ENCODE measurements around the gene HSPA14. TPM values are rescaled to one million over a fixed set of nuclear protein-coding genes. Genes with fewer than 3 reads are reported as not detected.

HSPA14 gene
- total RNA-seq, 3 donors from 2014 or later (not counting 1 experiment from before 2014, with no cell fraction given): 18.9 to 25.6 (median 24.5) TPM

DNA sequence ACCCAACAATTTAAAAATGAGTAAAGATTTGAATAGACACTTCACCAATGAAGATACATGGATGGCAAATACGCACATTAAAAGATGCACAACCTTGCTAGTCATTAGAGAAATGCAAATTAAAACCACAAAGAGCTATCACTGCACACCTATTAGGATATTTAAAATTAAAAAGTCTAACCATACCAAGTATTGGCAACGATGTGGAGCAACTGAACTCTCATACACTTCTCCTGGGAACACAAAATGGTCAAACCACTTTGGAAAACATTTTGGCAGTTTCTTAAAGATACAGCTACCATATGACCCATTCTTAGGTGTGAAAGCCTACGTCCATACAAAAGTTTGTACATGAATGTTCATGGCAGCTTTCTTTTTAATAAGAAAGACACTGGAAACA is 79.7 kb downstream of the HSPA14 start:
- H3K27ac ChIP-seq (ENCODE audit: low read length): no peak overlapping the region
- H3K9me3 Mint-ChIP-seq: no peaks in the 10 kb centered on the region
- no peak overlapping the region for H3K4me3 ChIP-seq (ENCODE audit: low read length)
- intact Hi-C loops (cut with micrococcal nuclease): no loop called here
- no peak overlapping the region for H3K4me3 Mint-ChIP-seq
- no peak for ATAC-seq
- H3K27me3 Mint-ChIP-seq (ENCODE audit: low read depth in 2 of 2): no peaks in the 10 kb centered on the region
- H3K9me3 ChIP-seq (ENCODE audit: control insufficient read depth, insufficient read depth, low read length): no peaks in the 10 kb centered on the region
- peaks cover 17% of the 10 kb centered on the region in 2 donors for H3K4me1 Mint-ChIP-seq
- H3K27ac Mint-ChIP-seq: no peak overlapping the region
- WGBS (ENCODE audit: insufficient coverage): 96% methylated on average over 3 of the region's 3 CpGs
- no peaks in the 10 kb centered on the region for H3K4me1 ChIP-seq (ENCODE audit: control insufficient read depth, insufficient read depth, low read length)
- DNase-seq: no peak
- H3K27me3 ChIP-seq (ENCODE audit: control insufficient read depth, insufficient read depth, low read length): no peaks in the 10 kb centered on the region
- peaks cover 86% of the 10 kb centered on the region for H3K36me3 ChIP-seq (ENCODE audit: control insufficient read depth, insufficient read depth, low read length)
- H3K36me3 Mint-ChIP-seq: peaks cover 55% of the 10 kb centered on the region
- TF ChIP-seq, protein P1, sequence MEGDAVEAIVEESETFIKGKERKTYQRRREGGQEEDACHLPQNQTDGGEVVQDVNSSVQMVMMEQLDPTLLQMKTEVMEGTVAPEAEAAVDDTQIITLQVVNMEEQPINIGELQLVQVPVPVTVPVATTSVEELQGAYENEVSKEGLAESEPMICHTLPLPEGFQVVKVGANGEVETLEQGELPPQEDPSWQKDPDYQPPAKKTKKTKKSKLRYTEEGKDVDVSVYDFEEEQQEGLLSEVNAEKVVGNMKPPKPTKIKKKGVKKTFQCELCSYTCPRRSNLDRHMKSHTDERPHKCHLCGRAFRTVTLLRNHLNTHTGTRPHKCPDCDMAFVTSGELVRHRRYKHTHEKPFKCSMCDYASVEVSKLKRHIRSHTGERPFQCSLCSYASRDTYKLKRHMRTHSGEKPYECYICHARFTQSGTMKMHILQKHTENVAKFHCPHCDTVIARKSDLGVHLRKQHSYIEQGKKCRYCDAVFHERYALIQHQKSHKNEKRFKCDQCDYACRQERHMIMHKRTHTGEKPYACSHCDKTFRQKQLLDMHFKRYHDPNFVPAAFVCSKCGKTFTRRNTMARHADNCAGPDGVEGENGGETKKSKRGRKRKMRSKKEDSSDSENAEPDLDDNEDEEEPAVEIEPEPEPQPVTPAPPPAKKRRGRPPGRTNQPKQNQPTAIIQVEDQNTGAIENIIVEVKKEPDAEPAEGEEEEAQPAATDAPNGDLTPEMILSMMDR (IDR thresholded peaks at IDR 0.05): no peak

DNA sequence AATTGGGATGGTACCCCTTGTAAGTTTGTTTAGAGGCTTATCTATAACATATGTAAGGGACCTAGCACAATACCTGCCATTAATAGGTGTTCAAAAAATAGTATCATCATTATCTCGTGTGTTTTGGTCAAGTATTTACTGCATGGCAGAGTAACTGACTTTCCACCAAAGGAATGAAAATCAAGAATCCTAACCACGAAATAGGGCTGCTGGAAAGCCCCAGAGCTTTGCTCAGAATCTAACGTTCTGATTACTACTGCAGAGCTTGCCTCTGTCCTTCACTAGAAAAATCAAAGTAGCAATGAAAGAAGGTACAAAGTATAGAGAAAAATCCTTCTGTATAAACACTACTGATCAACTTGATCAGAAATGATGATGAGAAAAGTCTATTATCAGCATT is 80.9 kb downstream of the HSPA14 start:
- TF ChIP-seq, protein P1 (IDR thresholded peaks at IDR 0.05): no peak
- Mint-ChIP-seq H3K36me3 (peaks cover 56% of the 10 kb centered on the region), H3K4me1 (peaks cover 12 to 13% of the 10 kb centered on the region in 2 donors), H3K9me3 (no peaks in the 10 kb centered on the region), H3K27ac (peak overlapping the region in 1 of 2 donors; percentile 41), H3K4me3 (no peak overlapping the region), H3K27me3 (ENCODE audit: low read depth in 2 of 2) (no peaks in the 10 kb centered on the region)
- Histone ChIP-seq H3K36me3 (ENCODE audit: control insufficient read depth, insufficient read depth, low read length) (peaks cover 87% of the 10 kb centered on the region), H3K4me1 (ENCODE audit: control insufficient read depth, insufficient read depth, low read length) (no peaks in the 10 kb centered on the region), H3K9me3 (ENCODE audit: control insufficient read depth, insufficient read depth, low read length) (no peaks in the 10 kb centered on the region), H3K27me3 (ENCODE audit: control insufficient read depth, insufficient read depth, low read length) (no peaks in the 10 kb centered on the region), H3K4me3 (ENCODE audit: low read length) (no peak overlapping the region), H3K27ac (ENCODE audit: low read length) (no peak overlapping the region)
- ATAC-seq (no peak), DNase-seq (no peak)
- WGBS (ENCODE audit: insufficient coverage): 74% methylated on average over 3 of the region's 3 CpGs
- intact Hi-C loops (cut with micrococcal nuclease): no loop called here

Other genes with a start within 250 kb of the HSPA14 start
- gene FAM107B, start 63.4 kb upstream of the HSPA14 start, total RNA-seq: 100 to 1,000 TPM; 165 to 226 (median 224) TPM
- 1 to 10 TPM; 1.8 to 2.2 (median 1.9) TPM for gene CDNF, start 269 bp upstream of the HSPA14 start, total RNA-seq
- gene MSANTD7, start within 50 bp of the HSPA14 start, total RNA-seq: 10 to 100 TPM; 19.6 to 25.1 (median 24.0) TPM
- 1 to 10 TPM; 3.8 to 5.4 (median 5.2) TPM for gene SUV39H2, start 40.6 kb downstream of the HSPA14 start, total RNA-seq
- gene DCLRE1C, start 115.8 kb downstream of the HSPA14 start, total RNA-seq: 10 to 100 TPM; 21.7 to 31.3 (median 22.3) TPM
- not detected for gene MEIG1, start 121.1 kb downstream of the HSPA14 start, total RNA-seq
- not detected for gene OLAH, start 205.6 kb downstream of the HSPA14 start, total RNA-seq

Measured in natural killer cell (primary cell).